ENCODE results near the gene CD27.

Gene CD27

GRCh38 chr12:6444704-6445688 lies at the start of gene CD27:
Gene CD27, plus strand, starts transcription at chr12:6444955. Its CDS starts 141 bp downstream, at chr12:6445096.
- no peak within 1 kb of the TSS for H3K27ac ChIP-seq (ENCODE audit: low read depth, low read length)
- H3K27me3 ChIP-seq (ENCODE audit: insufficient read depth, low read length) = no peaks in the 10 kb centered on the region
- no peaks in the 10 kb centered on the region for H3K36me3 ChIP-seq (ENCODE audit: insufficient read depth, low read length)
- H3K4me3 ChIP-seq (ENCODE audit: low read depth, low read length) = no peak within 1 kb of the TSS
- H3K4me1 ChIP-seq (ENCODE audit: control insufficient read depth, insufficient read depth, low read length, unreplicated experiment) = peaks cover 2% of the 10 kb centered on the region
- peaks cover 2% of the 10 kb centered on the region for H3K79me2 ChIP-seq (ENCODE audit: control insufficient read depth, insufficient read depth, low read length, unreplicated experiment)
- H2AFZ ChIP-seq (ENCODE audit: low read length, unreplicated experiment) = no peak within 1 kb of the TSS

- Histone ChIP-seq H3K27ac (ENCODE audit: low read depth, low read length) (no peak overlapping the region), H3K4me1 (ENCODE audit: control insufficient read depth, insufficient read depth, low read length, unreplicated experiment) (no peaks in the 10 kb centered on the region), H3K4me3 (ENCODE audit: low read depth, low read length) (no peak overlapping the region), H3K27me3 (ENCODE audit: insufficient read depth, low read length) (no peaks in the 10 kb centered on the region), H3K36me3 (ENCODE audit: insufficient read depth, low read length) (peaks cover 14% of the 10 kb centered on the region), H3K79me2 (ENCODE audit: control insufficient read depth, insufficient read depth, low read length, unreplicated experiment) (no peaks in the 10 kb centered on the region), H2AFZ (ENCODE audit: low read length, unreplicated experiment) (no peak overlapping the region)
These were observed 48.7 kb upstream of the CD27 start for GRCh38 chr12:6396031-6396430.

- H3K27ac ChIP-seq (ENCODE audit: low read depth, low read length) = no peak overlapping the region
These were observed 44.7 kb upstream of the CD27 start for GRCh38 chr12:6399884-6400644.

GRCh38 chr12:6404390-6404789 lies 40.4 kb upstream of the CD27 start:
- H3K79me2 ChIP-seq (ENCODE audit: control insufficient read depth, insufficient read depth, low read length, unreplicated experiment) = no peaks in the 10 kb centered on the region
- no peaks in the 10 kb centered on the region; the same call in 1 of the 2 replicates for H3K36me3 ChIP-seq (ENCODE audit: insufficient read depth, low read length)
- H3K27me3 ChIP-seq (ENCODE audit: insufficient read depth, low read length) = no peaks in the 10 kb centered on the region
- no peak overlapping the region for H3K4me3 ChIP-seq (ENCODE audit: low read depth, low read length)
- H2AFZ ChIP-seq (ENCODE audit: low read length, unreplicated experiment) = no peak overlapping the region
- H3K4me1 ChIP-seq (ENCODE audit: control insufficient read depth, insufficient read depth, low read length, unreplicated experiment) = no peaks in the 10 kb centered on the region
- H3K27ac ChIP-seq (ENCODE audit: low read depth, low read length) = no peak overlapping the region

More at GRCh38 chr12:6399884-6400644, 44.7 kb upstream of the CD27 start:
- no peaks in the 10 kb centered on the region for H3K27me3 ChIP-seq (ENCODE audit: insufficient read depth, low read length)
- H3K79me2 ChIP-seq (ENCODE audit: control insufficient read depth, insufficient read depth, low read length, unreplicated experiment) = no peaks in the 10 kb centered on the region
- H2AFZ ChIP-seq (ENCODE audit: low read length, unreplicated experiment) = no peak overlapping the region
- H3K4me1 ChIP-seq (ENCODE audit: control insufficient read depth, insufficient read depth, low read length, unreplicated experiment) = no peaks in the 10 kb centered on the region
- H3K4me3 ChIP-seq (ENCODE audit: low read depth, low read length) = no peak overlapping the region
- H3K36me3 ChIP-seq (ENCODE audit: insufficient read depth, low read length) = no peaks in the 10 kb centered on the region; the same call in 1 of the 2 replicates

GRCh38 chr12:6405963-6406362 lies 38.8 kb upstream of the CD27 start:
- H3K4me3 ChIP-seq (ENCODE audit: low read depth, low read length) = no peak overlapping the region
- H3K36me3 ChIP-seq (ENCODE audit: insufficient read depth, low read length) = no peaks in the 10 kb centered on the region; the same call in 1 of the 2 replicates
- no peaks in the 10 kb centered on the region for H3K4me1 ChIP-seq (ENCODE audit: control insufficient read depth, insufficient read depth, low read length, unreplicated experiment)
- H3K27me3 ChIP-seq (ENCODE audit: insufficient read depth, low read length) = no peaks in the 10 kb centered on the region
- H2AFZ ChIP-seq (ENCODE audit: low read length, unreplicated experiment) = no peak overlapping the region
- H3K27ac ChIP-seq (ENCODE audit: low read depth, low read length) = no peak overlapping the region
- no peaks in the 10 kb centered on the region for H3K79me2 ChIP-seq (ENCODE audit: control insufficient read depth, insufficient read depth, low read length, unreplicated experiment)

- no peak overlapping the region for H3K27ac ChIP-seq (ENCODE audit: low read depth, low read length)
- H2AFZ ChIP-seq (ENCODE audit: low read length, unreplicated experiment) = no peak overlapping the region
- no peaks in the 10 kb centered on the region for H3K4me1 ChIP-seq (ENCODE audit: control insufficient read depth, insufficient read depth, low read length, unreplicated experiment)
- H3K79me2 ChIP-seq (ENCODE audit: control insufficient read depth, insufficient read depth, low read length, unreplicated experiment) = no peaks in the 10 kb centered on the region
- no peaks in the 10 kb centered on the region for H3K27me3 ChIP-seq (ENCODE audit: insufficient read depth, low read length)
- peaks cover 4% of the 10 kb centered on the region for H3K36me3 ChIP-seq (ENCODE audit: insufficient read depth, low read length)
- no peak overlapping the region for H3K4me3 ChIP-seq (ENCODE audit: low read depth, low read length)
These were observed 37.4 kb upstream of the CD27 start for GRCh38 chr12:6407236-6407954.

GRCh38 chr12:6416596-6416995 lies 28.2 kb upstream of the CD27 start:
- H2AFZ ChIP-seq (ENCODE audit: low read length, unreplicated experiment) = no peak overlapping the region
- no peak overlapping the region for H3K4me3 ChIP-seq (ENCODE audit: low read depth, low read length)
- no peaks in the 10 kb centered on the region for H3K27me3 ChIP-seq (ENCODE audit: insufficient read depth, low read length)
- peaks cover 8% of the 10 kb centered on the region; the same call in 1 of the 2 replicates for H3K36me3 ChIP-seq (ENCODE audit: insufficient read depth, low read length)
- H3K4me1 ChIP-seq (ENCODE audit: control insufficient read depth, insufficient read depth, low read length, unreplicated experiment) = peaks cover 4% of the 10 kb centered on the region
- no peaks in the 10 kb centered on the region for H3K79me2 ChIP-seq (ENCODE audit: control insufficient read depth, insufficient read depth, low read length, unreplicated experiment)
- no peak overlapping the region for H3K27ac ChIP-seq (ENCODE audit: low read depth, low read length)

GRCh38 chr12:6418796-6419195 lies 26.0 kb upstream of the CD27 start:
- H2AFZ ChIP-seq (ENCODE audit: low read length, unreplicated experiment) = no peak overlapping the region
- H3K4me1 ChIP-seq (ENCODE audit: control insufficient read depth, insufficient read depth, low read length, unreplicated experiment) = peaks cover 5% of the 10 kb centered on the region
- no peaks in the 10 kb centered on the region for H3K79me2 ChIP-seq (ENCODE audit: control insufficient read depth, insufficient read depth, low read length, unreplicated experiment)
- H3K27me3 ChIP-seq (ENCODE audit: insufficient read depth, low read length) = no peaks in the 10 kb centered on the region
- peaks cover 5% of the 10 kb centered on the region; the same call in 1 of the 2 replicates for H3K36me3 ChIP-seq (ENCODE audit: insufficient read depth, low read length)
- H3K4me3 ChIP-seq (ENCODE audit: low read depth, low read length) = no peak overlapping the region
- no peak overlapping the region for H3K27ac ChIP-seq (ENCODE audit: low read depth, low read length)

- Histone ChIP-seq H3K79me2 (ENCODE audit: control insufficient read depth, insufficient read depth, low read length, unreplicated experiment) (no peaks in the 10 kb centered on the region), H3K4me1 (ENCODE audit: control insufficient read depth, insufficient read depth, low read length, unreplicated experiment) (peaks cover 7% of the 10 kb centered on the region), H2AFZ (ENCODE audit: low read length, unreplicated experiment) (no peak overlapping the region), H3K36me3 (ENCODE audit: insufficient read depth, low read length) (no peaks in the 10 kb centered on the region), H3K27me3 (ENCODE audit: insufficient read depth, low read length) (no peaks in the 10 kb centered on the region), H3K4me3 (ENCODE audit: low read depth, low read length) (no peak overlapping the region), H3K27ac (ENCODE audit: low read depth, low read length) (no peak overlapping the region)
These were observed 24.4 kb upstream of the CD27 start for GRCh38 chr12:6420364-6420763.

GRCh38 chr12:6423267-6424007 lies 21.3 kb upstream of the CD27 start:
- H3K27me3 ChIP-seq (ENCODE audit: insufficient read depth, low read length) = no peaks in the 10 kb centered on the region
- H3K27ac ChIP-seq (ENCODE audit: low read depth, low read length) = no peak overlapping the region
- H3K4me1 ChIP-seq (ENCODE audit: control insufficient read depth, insufficient read depth, low read length, unreplicated experiment) = peaks cover 7% of the 10 kb centered on the region
- no peaks in the 10 kb centered on the region for H3K36me3 ChIP-seq (ENCODE audit: insufficient read depth, low read length)
- no peak overlapping the region for H3K4me3 ChIP-seq (ENCODE audit: low read depth, low read length)
- no peak overlapping the region for H2AFZ ChIP-seq (ENCODE audit: low read length, unreplicated experiment)
- H3K79me2 ChIP-seq (ENCODE audit: control insufficient read depth, insufficient read depth, low read length, unreplicated experiment) = no peaks in the 10 kb centered on the region

All from ACC112 (cell line).